ENCODE measurements around the gene NAA38.

NAA38 gene

DNA sequence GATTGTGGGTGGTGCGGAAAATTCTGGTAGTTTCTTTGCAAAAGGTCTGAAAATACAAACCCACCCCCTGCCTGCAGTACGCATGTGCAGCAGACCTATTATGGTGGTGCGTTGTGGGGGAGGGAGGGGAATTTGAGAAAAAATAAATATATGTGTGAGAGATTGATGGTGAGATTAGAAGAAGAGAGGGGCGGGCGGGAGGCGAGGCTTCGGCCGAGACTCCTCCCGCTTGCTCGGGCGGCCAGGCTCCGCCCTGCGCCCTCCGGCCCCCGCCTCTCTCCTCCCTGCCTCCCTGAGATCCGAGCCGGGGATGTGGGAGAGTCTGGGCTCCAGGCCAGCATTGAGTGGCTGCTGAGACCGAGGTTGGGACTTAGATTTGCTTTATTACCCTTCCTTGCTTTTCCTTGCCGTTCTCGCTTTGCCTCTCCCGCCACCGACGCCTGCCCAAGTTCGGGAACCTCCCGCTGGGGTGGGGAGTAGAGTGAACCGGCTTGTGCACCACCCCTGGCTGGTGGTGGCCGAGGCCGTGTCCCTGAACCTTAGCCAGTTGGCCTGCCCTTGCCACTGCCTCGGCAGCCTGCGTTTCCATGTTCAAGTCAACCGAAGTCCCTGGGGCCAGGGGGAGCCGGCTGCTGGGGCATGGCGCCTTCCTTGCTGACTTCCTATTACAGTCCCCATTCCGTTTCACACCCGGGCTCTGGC, 30.3 kb upstream of the NAA38 start (continued):
- TF ChIP-seq ZBTB6 (tag by site-specific recombination; IDR thresholded peaks at IDR 0.05) (peak; percentile 97), ZNF777 (tag by site-specific recombination; IDR thresholded peaks at IDR 0.05; ENCODE audit: borderline replicate concordance) (no peak), GLIS2 (tag by site-specific recombination; IDR thresholded peaks at IDR 0.05) (peak; percentile 71), ZNF366 (tag by site-specific recombination; conservative IDR thresholded peaks at IDR 0.05) (peak; percentile 95), IKZF3 (tag by site-specific recombination; IDR thresholded peaks at IDR 0.05) (peak; percentile 99), ZNF792 (tag by site-specific recombination; IDR thresholded peaks at IDR 0.05) (no peak), ZNF600 (tag by site-specific recombination; IDR thresholded peaks at IDR 0.05) (peak; percentile 92), ZEB2 (tag by site-specific recombination; IDR thresholded peaks at IDR 0.05) (peak; percentile 72; the same call in 1 of the 2 replicates), GFI1B (tag by site-specific recombination; IDR thresholded peaks at IDR 0.05) (peak; percentile 68; the same call in 1 of the 2 replicates), ZNF529 (tag by site-specific recombination; IDR thresholded peaks at IDR 0.05; ENCODE audit: insufficient replicate concordance) (no peak), ZNF664 (tag by site-specific recombination; IDR thresholded peaks at IDR 0.05) (no peak), YY1 (tag by site-specific recombination; IDR thresholded peaks at IDR 0.05) (peak; percentile 63; the same call in 1 of the 2 replicates), ZNF416 (tag by site-specific recombination; IDR thresholded peaks at IDR 0.05) (no peak), ZNF521 (tag by site-specific recombination; IDR thresholded peaks at IDR 0.05) (no peak), ZNF23 (tag by site-specific recombination; IDR thresholded peaks at IDR 0.05; ENCODE audit: borderline replicate concordance) (no peak), ZNF202 (tag by site-specific recombination; IDR thresholded peaks at IDR 0.05; ENCODE audit: borderline replicate concordance) (no peak)
- TF ChIP-seq, protein P1, sequence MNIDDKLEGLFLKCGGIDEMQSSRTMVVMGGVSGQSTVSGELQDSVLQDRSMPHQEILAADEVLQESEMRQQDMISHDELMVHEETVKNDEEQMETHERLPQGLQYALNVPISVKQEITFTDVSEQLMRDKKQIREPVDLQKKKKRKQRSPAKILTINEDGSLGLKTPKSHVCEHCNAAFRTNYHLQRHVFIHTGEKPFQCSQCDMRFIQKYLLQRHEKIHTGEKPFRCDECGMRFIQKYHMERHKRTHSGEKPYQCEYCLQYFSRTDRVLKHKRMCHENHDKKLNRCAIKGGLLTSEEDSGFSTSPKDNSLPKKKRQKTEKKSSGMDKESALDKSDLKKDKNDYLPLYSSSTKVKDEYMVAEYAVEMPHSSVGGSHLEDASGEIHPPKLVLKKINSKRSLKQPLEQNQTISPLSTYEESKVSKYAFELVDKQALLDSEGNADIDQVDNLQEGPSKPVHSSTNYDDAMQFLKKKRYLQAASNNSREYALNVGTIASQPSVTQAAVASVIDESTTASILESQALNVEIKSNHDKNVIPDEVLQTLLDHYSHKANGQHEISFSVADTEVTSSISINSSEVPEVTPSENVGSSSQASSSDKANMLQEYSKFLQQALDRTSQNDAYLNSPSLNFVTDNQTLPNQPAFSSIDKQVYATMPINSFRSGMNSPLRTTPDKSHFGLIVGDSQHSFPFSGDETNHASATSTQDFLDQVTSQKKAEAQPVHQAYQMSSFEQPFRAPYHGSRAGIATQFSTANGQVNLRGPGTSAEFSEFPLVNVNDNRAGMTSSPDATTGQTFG (tag by site-specific recombination; IDR thresholded peaks at IDR 0.05; ENCODE audit: borderline replicate concordance) = no peak
- TF ChIP-seq, protein P2, sequence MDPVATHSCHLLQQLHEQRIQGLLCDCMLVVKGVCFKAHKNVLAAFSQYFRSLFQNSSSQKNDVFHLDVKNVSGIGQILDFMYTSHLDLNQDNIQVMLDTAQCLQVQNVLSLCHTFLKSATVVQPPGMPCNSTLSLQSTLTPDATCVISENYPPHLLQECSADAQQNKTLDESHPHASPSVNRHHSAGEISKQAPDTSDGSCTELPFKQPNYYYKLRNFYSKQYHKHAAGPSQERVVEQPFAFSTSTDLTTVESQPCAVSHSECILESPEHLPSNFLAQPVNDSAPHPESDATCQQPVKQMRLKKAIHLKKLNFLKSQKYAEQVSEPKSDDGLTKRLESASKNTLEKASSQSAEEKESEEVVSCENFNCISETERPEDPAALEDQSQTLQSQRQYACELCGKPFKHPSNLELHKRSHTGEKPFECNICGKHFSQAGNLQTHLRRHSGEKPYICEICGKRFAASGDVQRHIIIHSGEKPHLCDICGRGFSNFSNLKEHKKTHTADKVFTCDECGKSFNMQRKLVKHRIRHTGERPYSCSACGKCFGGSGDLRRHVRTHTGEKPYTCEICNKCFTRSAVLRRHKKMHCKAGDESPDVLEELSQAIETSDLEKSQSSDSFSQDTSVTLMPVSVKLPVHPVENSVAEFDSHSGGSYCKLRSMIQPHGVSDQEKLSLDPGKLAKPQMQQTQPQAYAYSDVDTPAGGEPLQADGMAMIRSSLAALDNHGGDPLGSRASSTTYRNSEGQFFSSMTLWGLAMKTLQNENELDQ (tag by site-specific recombination; IDR thresholded peaks at IDR 0.05; ENCODE audit: low read depth) = no peak
- TF ChIP-seq, protein P3, sequence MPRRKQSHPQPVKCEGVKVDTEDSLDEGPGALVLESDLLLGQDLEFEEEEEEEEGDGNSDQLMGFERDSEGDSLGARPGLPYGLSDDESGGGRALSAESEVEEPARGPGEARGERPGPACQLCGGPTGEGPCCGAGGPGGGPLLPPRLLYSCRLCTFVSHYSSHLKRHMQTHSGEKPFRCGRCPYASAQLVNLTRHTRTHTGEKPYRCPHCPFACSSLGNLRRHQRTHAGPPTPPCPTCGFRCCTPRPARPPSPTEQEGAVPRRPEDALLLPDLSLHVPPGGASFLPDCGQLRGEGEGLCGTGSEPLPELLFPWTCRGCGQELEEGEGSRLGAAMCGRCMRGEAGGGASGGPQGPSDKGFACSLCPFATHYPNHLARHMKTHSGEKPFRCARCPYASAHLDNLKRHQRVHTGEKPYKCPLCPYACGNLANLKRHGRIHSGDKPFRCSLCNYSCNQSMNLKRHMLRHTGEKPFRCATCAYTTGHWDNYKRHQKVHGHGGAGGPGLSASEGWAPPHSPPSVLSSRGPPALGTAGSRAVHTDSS (tag by site-specific recombination; IDR thresholded peaks at IDR 0.05) = no peak
- TF ChIP-seq, protein P4, sequence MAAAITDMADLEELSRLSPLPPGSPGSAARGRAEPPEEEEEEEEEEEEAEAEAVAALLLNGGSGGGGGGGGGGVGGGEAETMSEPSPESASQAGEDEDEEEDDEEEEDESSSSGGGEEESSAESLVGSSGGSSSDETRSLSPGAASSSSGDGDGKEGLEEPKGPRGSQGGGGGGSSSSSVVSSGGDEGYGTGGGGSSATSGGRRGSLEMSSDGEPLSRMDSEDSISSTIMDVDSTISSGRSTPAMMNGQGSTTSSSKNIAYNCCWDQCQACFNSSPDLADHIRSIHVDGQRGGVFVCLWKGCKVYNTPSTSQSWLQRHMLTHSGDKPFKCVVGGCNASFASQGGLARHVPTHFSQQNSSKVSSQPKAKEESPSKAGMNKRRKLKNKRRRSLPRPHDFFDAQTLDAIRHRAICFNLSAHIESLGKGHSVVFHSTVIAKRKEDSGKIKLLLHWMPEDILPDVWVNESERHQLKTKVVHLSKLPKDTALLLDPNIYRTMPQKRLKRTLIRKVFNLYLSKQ (tag by site-specific recombination; IDR thresholded peaks at IDR 0.05; ENCODE audit: borderline replicate concordance) = no peak
- TF ChIP-seq, protein P5, sequence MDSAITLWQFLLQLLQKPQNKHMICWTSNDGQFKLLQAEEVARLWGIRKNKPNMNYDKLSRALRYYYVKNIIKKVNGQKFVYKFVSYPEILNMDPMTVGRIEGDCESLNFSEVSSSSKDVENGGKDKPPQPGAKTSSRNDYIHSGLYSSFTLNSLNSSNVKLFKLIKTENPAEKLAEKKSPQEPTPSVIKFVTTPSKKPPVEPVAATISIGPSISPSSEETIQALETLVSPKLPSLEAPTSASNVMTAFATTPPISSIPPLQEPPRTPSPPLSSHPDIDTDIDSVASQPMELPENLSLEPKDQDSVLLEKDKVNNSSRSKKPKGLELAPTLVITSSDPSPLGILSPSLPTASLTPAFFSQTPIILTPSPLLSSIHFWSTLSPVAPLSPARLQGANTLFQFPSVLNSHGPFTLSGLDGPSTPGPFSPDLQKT (IDR thresholded peaks at IDR 0.05; ENCODE audit: borderline replicate concordance, low read depth, low read length) = no peak
- TF ChIP-seq, protein P6, sequence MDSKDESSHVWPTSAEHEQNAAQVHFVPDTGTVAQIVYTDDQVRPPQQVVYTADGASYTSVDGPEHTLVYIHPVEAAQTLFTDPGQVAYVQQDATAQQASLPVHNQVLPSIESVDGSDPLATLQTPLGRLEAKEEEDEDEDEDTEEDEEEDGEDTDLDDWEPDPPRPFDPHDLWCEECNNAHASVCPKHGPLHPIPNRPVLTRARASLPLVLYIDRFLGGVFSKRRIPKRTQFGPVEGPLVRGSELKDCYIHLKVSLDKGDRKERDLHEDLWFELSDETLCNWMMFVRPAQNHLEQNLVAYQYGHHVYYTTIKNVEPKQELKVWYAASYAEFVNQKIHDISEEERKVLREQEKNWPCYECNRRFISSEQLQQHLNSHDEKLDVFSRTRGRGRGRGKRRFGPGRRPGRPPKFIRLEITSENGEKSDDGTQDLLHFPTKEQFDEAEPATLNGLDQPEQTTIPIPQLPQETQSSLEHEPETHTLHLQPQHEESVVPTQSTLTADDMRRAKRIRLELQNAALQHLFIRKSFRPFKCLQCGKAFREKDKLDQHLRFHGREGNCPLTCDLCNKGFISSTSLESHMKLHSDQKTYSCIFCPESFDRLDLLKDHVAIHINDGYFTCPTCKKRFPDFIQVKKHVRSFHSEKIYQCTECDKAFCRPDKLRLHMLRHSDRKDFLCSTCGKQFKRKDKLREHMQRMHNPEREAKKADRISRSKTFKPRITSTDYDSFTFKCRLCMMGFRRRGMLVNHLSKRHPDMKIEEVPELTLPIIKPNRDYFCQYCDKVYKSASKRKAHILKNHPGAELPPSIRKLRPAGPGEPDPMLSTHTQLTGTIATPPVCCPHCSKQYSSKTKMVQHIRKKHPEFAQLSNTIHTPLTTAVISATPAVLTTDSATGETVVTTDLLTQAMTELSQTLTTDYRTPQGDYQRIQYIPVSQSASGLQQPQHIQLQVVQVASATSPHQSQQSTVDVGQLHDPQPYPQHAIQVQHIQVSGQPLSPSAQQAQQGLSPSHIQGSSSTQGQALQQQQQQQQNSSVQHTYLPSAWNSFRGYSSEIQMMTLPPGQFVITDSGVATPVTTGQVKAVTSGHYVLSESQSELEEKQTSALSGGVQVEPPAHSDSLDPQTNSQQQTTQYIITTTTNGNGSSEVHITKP (tag by site-specific recombination; IDR thresholded peaks at IDR 0.05) = peak; percentile 96
- TF ChIP-seq, protein P7, sequence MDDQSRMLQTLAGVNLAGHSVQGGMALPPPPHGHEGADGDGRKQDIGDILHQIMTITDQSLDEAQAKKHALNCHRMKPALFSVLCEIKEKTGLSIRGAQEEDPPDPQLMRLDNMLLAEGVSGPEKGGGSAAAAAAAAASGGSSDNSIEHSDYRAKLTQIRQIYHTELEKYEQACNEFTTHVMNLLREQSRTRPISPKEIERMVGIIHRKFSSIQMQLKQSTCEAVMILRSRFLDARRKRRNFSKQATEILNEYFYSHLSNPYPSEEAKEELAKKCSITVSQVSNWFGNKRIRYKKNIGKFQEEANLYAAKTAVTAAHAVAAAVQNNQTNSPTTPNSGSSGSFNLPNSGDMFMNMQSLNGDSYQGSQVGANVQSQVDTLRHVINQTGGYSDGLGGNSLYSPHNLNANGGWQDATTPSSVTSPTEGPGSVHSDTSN (CRISPR knock-in tag; IDR thresholded peaks at IDR 0.05) = 0 out of 2 replicates have a peak, but pooled peaks have one; percentile 62

Data from HEK293 (cell line).